ENCODE measurements around the gene MTMR6.

DNA sequence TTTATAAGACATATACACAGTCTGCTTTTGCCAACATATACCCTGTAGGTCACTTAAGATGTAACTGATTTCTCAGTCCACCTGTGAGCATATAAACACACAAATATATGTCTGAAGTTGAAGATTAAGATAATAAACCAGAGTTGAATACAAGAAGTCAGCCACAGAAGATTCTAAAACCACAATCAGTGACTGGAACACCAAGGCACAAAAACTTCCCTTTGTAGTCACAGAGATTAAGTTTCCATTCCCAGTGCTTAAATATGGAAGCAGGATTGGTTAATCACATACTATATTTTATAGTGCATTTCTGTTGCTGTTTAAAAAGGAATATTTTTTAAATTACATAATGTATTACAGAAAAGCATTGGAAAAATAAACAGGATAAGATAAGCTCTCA is 39.9 kb downstream of the MTMR6 start:
- TF ChIP-seq, protein P1, sequence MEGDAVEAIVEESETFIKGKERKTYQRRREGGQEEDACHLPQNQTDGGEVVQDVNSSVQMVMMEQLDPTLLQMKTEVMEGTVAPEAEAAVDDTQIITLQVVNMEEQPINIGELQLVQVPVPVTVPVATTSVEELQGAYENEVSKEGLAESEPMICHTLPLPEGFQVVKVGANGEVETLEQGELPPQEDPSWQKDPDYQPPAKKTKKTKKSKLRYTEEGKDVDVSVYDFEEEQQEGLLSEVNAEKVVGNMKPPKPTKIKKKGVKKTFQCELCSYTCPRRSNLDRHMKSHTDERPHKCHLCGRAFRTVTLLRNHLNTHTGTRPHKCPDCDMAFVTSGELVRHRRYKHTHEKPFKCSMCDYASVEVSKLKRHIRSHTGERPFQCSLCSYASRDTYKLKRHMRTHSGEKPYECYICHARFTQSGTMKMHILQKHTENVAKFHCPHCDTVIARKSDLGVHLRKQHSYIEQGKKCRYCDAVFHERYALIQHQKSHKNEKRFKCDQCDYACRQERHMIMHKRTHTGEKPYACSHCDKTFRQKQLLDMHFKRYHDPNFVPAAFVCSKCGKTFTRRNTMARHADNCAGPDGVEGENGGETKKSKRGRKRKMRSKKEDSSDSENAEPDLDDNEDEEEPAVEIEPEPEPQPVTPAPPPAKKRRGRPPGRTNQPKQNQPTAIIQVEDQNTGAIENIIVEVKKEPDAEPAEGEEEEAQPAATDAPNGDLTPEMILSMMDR (IDR thresholded peaks at IDR 0.05; ENCODE audit: borderline replicate concordance, extremely low read depth, low read length, poor library complexity, severe bottlenecking), result no peak
- TF ChIP-seq EZH2 (IDR thresholded peaks at IDR 0.05; ENCODE audit: borderline replicate concordance, low read depth, low read length, severe bottlenecking), result no peak

Measured in DND-41 (cell line).